ENCODE results near the gene ANXA11. TPM values are rescaled to one million over a fixed set of nuclear protein-coding genes. Genes with fewer than 3 reads are reported as not detected.

ANXA11 gene
- total and polyA plus RNA-seq, 9 of the 15 experiments (the other 6 are each of a cell fraction or from before 2014, with no cell fraction given), result 43.6 to 212 (median 109) TPM

DNA sequence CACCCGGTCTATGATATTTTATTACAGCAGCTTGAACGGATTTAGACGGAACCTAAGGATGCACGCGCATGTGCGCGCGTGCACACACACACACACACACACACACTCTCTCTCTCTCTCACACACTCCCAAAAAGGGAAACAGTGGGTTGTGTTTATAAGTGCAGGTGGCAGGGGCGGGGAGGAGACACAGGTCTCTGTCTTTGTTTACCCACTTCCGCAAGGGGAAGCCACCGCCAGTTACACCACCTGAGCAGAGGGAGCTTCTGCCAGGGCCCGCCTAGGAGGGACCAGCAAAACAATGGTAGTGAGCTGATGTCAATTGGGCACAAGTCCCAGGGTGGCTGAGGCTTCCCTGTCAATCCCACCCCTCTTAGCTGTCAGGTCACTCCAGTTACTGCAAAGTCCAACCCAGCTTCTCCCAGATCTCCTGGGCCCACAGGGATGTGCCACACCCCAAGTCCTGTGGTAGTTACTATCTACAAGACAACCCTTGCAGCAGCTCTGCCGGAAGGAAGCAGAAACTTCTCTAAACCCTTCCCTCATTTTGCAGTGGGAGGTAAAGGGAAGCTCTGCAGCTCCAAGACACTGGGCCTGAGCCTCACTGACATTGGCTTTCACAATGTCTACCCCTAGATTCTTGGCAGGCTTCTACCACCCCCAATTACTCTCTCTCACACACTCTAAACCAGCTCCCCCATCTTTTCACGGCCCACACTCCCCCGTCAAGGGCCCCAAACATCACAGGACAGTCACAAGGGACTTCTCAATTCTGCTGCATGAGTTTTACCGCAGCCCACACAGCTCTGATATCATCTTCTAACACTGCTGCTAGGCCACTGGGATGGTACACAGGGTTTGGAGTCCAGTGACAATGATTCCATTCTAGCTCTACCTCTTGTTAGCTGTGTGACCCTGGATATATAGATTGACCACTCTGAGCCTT is 17.6 kb downstream of the ANXA11 start (continued):
- TF ChIP-seq, protein P1, sequence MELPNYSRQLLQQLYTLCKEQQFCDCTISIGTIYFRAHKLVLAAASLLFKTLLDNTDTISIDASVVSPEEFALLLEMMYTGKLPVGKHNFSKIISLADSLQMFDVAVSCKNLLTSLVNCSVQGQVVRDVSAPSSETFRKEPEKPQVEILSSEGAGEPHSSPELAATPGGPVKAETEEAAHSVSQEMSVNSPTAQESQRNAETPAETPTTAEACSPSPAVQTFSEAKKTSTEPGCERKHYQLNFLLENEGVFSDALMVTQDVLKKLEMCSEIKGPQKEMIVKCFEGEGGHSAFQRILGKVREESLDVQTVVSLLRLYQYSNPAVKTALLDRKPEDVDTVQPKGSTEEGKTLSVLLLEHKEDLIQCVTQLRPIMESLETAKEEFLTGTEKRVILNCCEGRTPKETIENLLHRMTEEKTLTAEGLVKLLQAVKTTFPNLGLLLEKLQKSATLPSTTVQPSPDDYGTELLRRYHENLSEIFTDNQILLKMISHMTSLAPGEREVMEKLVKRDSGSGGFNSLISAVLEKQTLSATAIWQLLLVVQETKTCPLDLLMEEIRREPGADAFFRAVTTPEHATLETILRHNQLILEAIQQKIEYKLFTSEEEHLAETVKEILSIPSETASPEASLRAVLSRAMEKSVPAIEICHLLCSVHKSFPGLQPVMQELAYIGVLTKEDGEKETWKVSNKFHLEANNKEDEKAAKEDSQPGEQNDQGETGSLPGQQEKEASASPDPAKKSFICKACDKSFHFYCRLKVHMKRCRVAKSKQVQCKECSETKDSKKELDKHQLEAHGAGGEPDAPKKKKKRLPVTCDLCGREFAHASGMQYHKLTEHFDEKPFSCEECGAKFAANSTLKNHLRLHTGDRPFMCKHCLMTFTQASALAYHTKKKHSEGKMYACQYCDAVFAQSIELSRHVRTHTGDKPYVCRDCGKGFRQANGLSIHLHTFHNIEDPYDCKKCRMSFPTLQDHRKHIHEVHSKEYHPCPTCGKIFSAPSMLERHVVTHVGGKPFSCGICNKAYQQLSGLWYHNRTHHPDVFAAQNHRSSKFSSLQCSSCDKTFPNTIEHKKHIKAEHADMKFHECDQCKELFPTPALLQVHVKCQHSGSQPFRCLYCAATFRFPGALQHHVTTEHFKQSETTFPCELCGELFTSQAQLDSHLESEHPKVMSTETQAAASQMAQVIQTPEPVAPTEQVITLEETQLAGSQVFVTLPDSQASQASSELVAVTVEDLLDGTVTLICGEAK (IDR thresholded peaks at IDR 0.05), result peak; percentile 62
- TF ChIP-seq, protein P1 (CRISPR knock-in tag; IDR thresholded peaks at IDR 0.05), result no peak
- TF ChIP-seq PPARD (CRISPR knock-in tag; IDR thresholded peaks at IDR 0.05) (no peak), ZNF77 (CRISPR knock-in tag; IDR thresholded peaks at IDR 0.05) (no peak), FOSL1 (tag; conservative IDR thresholded peaks at IDR 0.05) (no peak; the same call in none of the 2 replicates), MED1 (CRISPR knock-in tag; IDR thresholded peaks at IDR 0.05; ENCODE audit: borderline replicate concordance) (no peak), SMARCC2 (IDR thresholded peaks at IDR 0.05; ENCODE audit: low read depth) (peak; percentile 75), CHCHD3 (CRISPR knock-in tag; IDR thresholded peaks at IDR 0.05) (no peak), BRCA1 (IDR thresholded peaks at IDR 0.05) (no peak), BRCA1 (CRISPR knock-in tag; IDR thresholded peaks at IDR 0.05) (no peak), NCOA2 (IDR thresholded peaks at IDR 0.05; ENCODE audit: partially characterized antibody in 2 of 2) (no peak), HNRNPL (IDR thresholded peaks at IDR 0.05; ENCODE audit: low read depth, low read length) (no peak), PRMT5 (CRISPR knock-in tag; IDR thresholded peaks at IDR 0.05) (no peak)
- TF ChIP-seq, protein P2, sequence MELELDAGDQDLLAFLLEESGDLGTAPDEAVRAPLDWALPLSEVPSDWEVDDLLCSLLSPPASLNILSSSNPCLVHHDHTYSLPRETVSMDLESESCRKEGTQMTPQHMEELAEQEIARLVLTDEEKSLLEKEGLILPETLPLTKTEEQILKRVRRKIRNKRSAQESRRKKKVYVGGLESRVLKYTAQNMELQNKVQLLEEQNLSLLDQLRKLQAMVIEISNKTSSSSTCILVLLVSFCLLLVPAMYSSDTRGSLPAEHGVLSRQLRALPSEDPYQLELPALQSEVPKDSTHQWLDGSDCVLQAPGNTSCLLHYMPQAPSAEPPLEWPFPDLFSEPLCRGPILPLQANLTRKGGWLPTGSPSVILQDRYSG (tag; conservative IDR thresholded peaks at IDR 0.05; ENCODE audit: low read depth), result no peak
- TF ChIP-seq, protein P3, sequence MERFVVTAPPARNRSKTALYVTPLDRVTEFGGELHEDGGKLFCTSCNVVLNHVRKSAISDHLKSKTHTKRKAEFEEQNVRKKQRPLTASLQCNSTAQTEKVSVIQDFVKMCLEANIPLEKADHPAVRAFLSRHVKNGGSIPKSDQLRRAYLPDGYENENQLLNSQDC (CRISPR knock-in tag; IDR thresholded peaks at IDR 0.05), result no peak
- TF ChIP-seq, protein P4, sequence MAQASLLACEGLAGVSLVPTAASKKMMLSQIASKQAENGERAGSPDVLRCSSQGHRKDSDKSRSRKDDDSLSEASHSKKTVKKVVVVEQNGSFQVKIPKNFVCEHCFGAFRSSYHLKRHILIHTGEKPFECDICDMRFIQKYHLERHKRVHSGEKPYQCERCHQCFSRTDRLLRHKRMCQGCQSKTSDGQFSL (CRISPR knock-in tag; IDR thresholded peaks at IDR 0.05), result no peak
- TF ChIP-seq, protein P4 (tag; IDR thresholded peaks at IDR 0.05), result no peak

Measured in K562 (cell line).